Measurements from ENCODE around the gene NAGS.

The NAGS gene

GRCh38 chr17:44007346-44008204 is 3.2 kb downstream of the NAGS start:
- Histone ChIP-seq H3K27ac (ENCODE audit: low read length) (no peak overlapping the region), H4K20me1 (ENCODE audit: insufficient read depth, low read length) (no peaks in the 10 kb centered on the region; the same call in none of the 2 replicates), H3K4me3 (ENCODE audit: low read depth in 1 of 2, low read length in 2 of 2) (peak overlapping the region in 1 of 2 experiments; percentile 50; a peak in 2 of 4 replicates), H3K4me1 (ENCODE audit: insufficient read depth, low read length) (peaks cover 22% of the 10 kb centered on the region), H3K27me3 (ENCODE audit: insufficient read depth, low read length, poor library complexity) (no peaks in the 10 kb centered on the region), H2AFZ (ENCODE audit: low read depth, low read length) (peak overlapping the region; percentile 59; the same call in 1 of the 2 replicates), H3K4me2 (ENCODE audit: insufficient read depth, low read length) (peak overlapping the region; percentile 65), H3K9me3 (ENCODE audit: insufficient read depth, low read length, severe bottlenecking) (no peaks in the 10 kb centered on the region), H3K9ac (ENCODE audit: low read depth, low read length) (peak overlapping the region; percentile 17; the same call in 1 of the 2 replicates), H3K36me3 (ENCODE audit: insufficient read depth, low read length) (peaks cover 5% of the 10 kb centered on the region), H3K79me2 (ENCODE audit: insufficient read depth, low read length) (no peaks in the 10 kb centered on the region)
- DNase-seq, result no peak
- ATAC-seq (ENCODE audit: insufficient read depth, low read depth), result no peak
- no peak for TF ChIP-seq CTCF (IDR thresholded peaks at IDR 0.05; ENCODE audit: borderline replicate concordance, extremely low read depth, low read length, poor library complexity, severe bottlenecking)
- TF ChIP-seq EZH2 (IDR thresholded peaks at IDR 0.05; ENCODE audit: borderline replicate concordance, low read depth, low read length, severe bottlenecking), result no peak

DNA sequence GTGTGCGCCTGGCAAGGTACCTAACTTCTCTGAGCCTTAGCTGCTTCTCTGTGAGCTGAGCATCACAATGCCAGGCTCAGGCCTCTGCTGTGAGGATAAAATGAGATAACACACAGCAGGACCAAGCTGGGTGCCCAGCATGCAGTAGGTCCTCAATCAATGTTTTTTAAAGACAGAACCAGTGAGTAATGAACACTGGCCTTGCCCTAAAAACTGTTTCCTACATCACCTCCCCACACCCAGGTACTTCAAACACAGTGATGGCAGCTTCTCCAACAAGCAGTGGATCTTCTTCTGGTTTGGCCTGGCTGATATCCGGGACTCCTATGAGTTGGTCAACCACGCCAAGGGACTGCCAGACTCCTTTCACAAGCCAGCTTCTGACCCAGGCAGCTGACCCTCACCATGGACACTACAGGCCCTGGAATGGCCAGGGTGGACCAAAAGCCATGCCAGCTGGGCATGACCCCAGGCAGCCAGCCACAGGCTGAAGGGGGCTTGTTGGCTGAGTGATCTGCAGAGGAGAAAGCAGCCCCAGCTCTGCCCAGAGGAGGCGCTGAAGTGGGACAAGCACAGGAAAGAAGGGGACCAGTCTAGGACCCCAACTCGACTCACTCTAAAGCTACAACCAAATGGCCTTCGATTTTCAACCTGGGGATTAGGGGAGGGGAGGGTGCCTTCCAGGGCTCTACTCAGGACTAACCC is 3.9 kb downstream of the NAGS start:
- ATAC-seq (ENCODE audit: insufficient read depth, low read depth), result no peak
- H4K20me1 ChIP-seq (ENCODE audit: insufficient read depth, low read length), result no peaks in the 10 kb centered on the region; the same call in none of the 2 replicates
- TF ChIP-seq CTCF (IDR thresholded peaks at IDR 0.05; ENCODE audit: borderline replicate concordance, extremely low read depth, low read length, poor library complexity, severe bottlenecking), result no peak
- no peak for TF ChIP-seq EZH2 (IDR thresholded peaks at IDR 0.05; ENCODE audit: borderline replicate concordance, low read depth, low read length, severe bottlenecking)
- H3K27me3 ChIP-seq (ENCODE audit: insufficient read depth, low read length, poor library complexity), result no peaks in the 10 kb centered on the region
- no peak overlapping the region for H2AFZ ChIP-seq (ENCODE audit: low read depth, low read length)
- no peak overlapping the region for H3K27ac ChIP-seq (ENCODE audit: low read length)
- H3K9me3 ChIP-seq (ENCODE audit: insufficient read depth, low read length, severe bottlenecking), result no peaks in the 10 kb centered on the region
- H3K79me2 ChIP-seq (ENCODE audit: insufficient read depth, low read length), result peaks cover 1% of the 10 kb centered on the region; the same call in 1 of the 2 replicates
- H3K36me3 ChIP-seq (ENCODE audit: insufficient read depth, low read length), result peaks cover 8% of the 10 kb centered on the region
- H3K9ac ChIP-seq (ENCODE audit: low read depth, low read length), result no peak overlapping the region
- H3K4me1 ChIP-seq (ENCODE audit: insufficient read depth, low read length), result peaks cover 23% of the 10 kb centered on the region
- H3K4me3 ChIP-seq (ENCODE audit: low read depth in 1 of 2, low read length in 2 of 2), result no peak overlapping the region
- H3K4me2 ChIP-seq (ENCODE audit: insufficient read depth, low read length), result peak overlapping the region; percentile 65
- no peak for DNase-seq

DNA sequence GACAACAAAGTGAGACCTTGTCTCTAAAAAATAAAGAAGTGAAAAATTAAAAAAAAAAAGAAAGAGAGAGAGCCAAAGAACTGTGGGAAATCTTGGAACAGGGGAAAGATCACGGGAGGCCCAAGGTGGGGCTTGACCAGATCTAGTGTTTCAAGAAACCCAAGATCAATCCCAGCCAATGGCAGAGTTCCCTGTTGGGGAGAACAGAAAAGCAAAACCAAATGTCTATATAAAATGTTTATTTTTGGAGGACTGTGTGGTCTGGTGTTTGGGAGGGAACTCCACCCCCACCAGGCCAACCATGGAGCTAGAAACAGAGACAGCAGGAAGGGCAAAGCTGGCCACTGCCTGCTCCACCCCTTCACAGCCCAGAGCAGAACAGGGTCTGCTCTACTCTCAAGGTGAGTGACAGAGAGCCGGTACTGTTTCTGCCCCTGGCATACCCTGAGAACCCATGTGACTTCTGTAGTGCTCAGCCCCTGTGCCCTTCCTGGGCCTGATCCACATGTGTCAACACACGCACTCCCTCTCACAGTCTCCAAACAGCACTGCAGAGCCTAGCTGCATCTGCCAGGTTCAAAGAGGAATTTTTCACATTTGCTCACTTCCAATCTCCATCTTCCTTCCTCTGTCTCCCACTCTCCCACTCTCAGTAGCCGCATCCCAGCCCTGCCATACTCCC is 6.7 kb downstream of the NAGS start:
- Histone ChIP-seq H3K4me2 (ENCODE audit: insufficient read depth, low read length) (no peak overlapping the region), H3K27ac (ENCODE audit: low read length) (no peak overlapping the region), H3K4me3 (ENCODE audit: low read depth in 1 of 2, low read length in 2 of 2) (no peak overlapping the region), H3K4me1 (ENCODE audit: insufficient read depth, low read length) (peaks cover 41% of the 10 kb centered on the region), H4K20me1 (ENCODE audit: insufficient read depth, low read length) (no peaks in the 10 kb centered on the region; the same call in 1 of the 2 replicates), H3K79me2 (ENCODE audit: insufficient read depth, low read length) (peaks cover 15% of the 10 kb centered on the region), H3K9me3 (ENCODE audit: insufficient read depth, low read length, severe bottlenecking) (no peaks in the 10 kb centered on the region), H3K9ac (ENCODE audit: low read depth, low read length) (no peak overlapping the region), H2AFZ (ENCODE audit: low read depth, low read length) (no peak overlapping the region), H3K36me3 (ENCODE audit: insufficient read depth, low read length) (peaks cover 8% of the 10 kb centered on the region), H3K27me3 (ENCODE audit: insufficient read depth, low read length, poor library complexity) (no peaks in the 10 kb centered on the region)
- ATAC-seq (ENCODE audit: insufficient read depth, low read depth) (no peak), DNase-seq (no peak)
- no peak for TF ChIP-seq EZH2 (IDR thresholded peaks at IDR 0.05; ENCODE audit: borderline replicate concordance, low read depth, low read length, severe bottlenecking)
- no peak for TF ChIP-seq CTCF (IDR thresholded peaks at IDR 0.05; ENCODE audit: borderline replicate concordance, extremely low read depth, low read length, poor library complexity, severe bottlenecking)
